ENCODE measurements around the gene UNC13B. TPM values are rescaled to one million over a fixed set of nuclear protein-coding genes. Genes with fewer than 3 reads are reported as not detected.

The UNC13B gene
- total and polyA plus RNA-seq, 2 of the 13 experiments (the other 11 are each of a cell fraction or from before 2014, with no cell fraction given), result 14.0 to 18.3 TPM

- TF ChIP-seq NCOA2 (CRISPR knock-in tag; IDR thresholded peaks at IDR 0.05) (0 out of 2 replicates have a peak, but pooled peaks have one; percentile 8), ELF3 (CRISPR knock-in tag; IDR thresholded peaks at IDR 0.05) (peak; percentile 48; the same call in 1 of the 2 replicates), ZMAT3 (CRISPR knock-in tag; conservative IDR thresholded peaks at IDR 0.05) (no peak), ZNF775 (CRISPR knock-in tag; IDR thresholded peaks at IDR 0.05; ENCODE audit: borderline replicate concordance) (no peak), SALL1 (CRISPR knock-in tag; IDR thresholded peaks at IDR 0.05) (peak; percentile 54; the same call in 1 of the 2 replicates), ZBTB8A (CRISPR knock-in tag; IDR thresholded peaks at IDR 0.05; ENCODE audit: borderline replicate concordance, low read depth) (0 out of 2 replicates have a peak, but pooled peaks have one; percentile 46), KDM3A (CRISPR knock-in tag; IDR thresholded peaks at IDR 0.05; ENCODE audit: low read depth) (peak; percentile 65; the same call in 1 of the 2 replicates), CSRNP1 (CRISPR knock-in tag; IDR thresholded peaks at IDR 0.05) (no peak), ZNF44 (CRISPR knock-in tag; IDR thresholded peaks at IDR 0.05) (0 out of 2 replicates have a peak, but pooled peaks have one; percentile 51), NR2F2 (IDR thresholded peaks at IDR 0.05; ENCODE audit: borderline replicate concordance, low read depth) (0 out of 2 replicates have a peak, but pooled peaks have one; percentile 10), SMAD1 (CRISPR knock-in tag; IDR thresholded peaks at IDR 0.05; ENCODE audit: borderline replicate concordance, low read depth) (0 out of 2 replicates have a peak, but pooled peaks have one; percentile 52), RXRB (CRISPR knock-in tag; IDR thresholded peaks at IDR 0.05; ENCODE audit: borderline replicate concordance) (0 out of 2 replicates have a peak, but pooled peaks have one; percentile 16), MYC (CRISPR knock-in tag; IDR thresholded peaks at IDR 0.05; ENCODE audit: borderline replicate concordance) (0 out of 2 replicates have a peak, but pooled peaks have one; percentile 23), RCOR2 (CRISPR knock-in tag; IDR thresholded peaks at IDR 0.05) (0 out of 2 replicates have a peak, but pooled peaks have one; percentile 8), ZMYM2 (CRISPR knock-in tag; IDR thresholded peaks at IDR 0.05) (0 out of 2 replicates have a peak, but pooled peaks have one; percentile 48), MIER3 (CRISPR knock-in tag; IDR thresholded peaks at IDR 0.05; ENCODE audit: borderline replicate concordance) (peak; percentile 36; the same call in 1 of the 2 replicates), ZBTB43 (CRISPR knock-in tag; conservative IDR thresholded peaks at IDR 0.05) (0 out of 2 replicates have a peak, but pooled peaks have one; percentile 35), CHCHD3 (CRISPR knock-in tag; IDR thresholded peaks at IDR 0.05) (no peak)
- TF ChIP-seq, protein P1, sequence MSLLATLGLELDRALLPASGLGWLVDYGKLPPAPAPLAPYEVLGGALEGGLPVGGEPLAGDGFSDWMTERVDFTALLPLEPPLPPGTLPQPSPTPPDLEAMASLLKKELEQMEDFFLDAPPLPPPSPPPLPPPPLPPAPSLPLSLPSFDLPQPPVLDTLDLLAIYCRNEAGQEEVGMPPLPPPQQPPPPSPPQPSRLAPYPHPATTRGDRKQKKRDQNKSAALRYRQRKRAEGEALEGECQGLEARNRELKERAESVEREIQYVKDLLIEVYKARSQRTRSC (CRISPR knock-in tag; IDR thresholded peaks at IDR 0.05; ENCODE audit: low read depth), result 0 out of 2 replicates have a peak, but pooled peaks have one; percentile 71
- TF ChIP-seq, protein P2, sequence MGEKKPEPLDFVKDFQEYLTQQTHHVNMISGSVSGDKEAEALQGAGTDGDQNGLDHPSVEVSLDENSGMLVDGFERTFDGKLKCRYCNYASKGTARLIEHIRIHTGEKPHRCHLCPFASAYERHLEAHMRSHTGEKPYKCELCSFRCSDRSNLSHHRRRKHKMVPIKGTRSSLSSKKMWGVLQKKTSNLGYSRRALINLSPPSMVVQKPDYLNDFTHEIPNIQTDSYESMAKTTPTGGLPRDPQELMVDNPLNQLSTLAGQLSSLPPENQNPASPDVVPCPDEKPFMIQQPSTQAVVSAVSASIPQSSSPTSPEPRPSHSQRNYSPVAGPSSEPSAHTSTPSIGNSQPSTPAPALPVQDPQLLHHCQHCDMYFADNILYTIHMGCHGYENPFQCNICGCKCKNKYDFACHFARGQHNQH (CRISPR knock-in tag; IDR thresholded peaks at IDR 0.05), result 0 out of 2 replicates have a peak, but pooled peaks have one; percentile 37
- TF ChIP-seq, protein P3, sequence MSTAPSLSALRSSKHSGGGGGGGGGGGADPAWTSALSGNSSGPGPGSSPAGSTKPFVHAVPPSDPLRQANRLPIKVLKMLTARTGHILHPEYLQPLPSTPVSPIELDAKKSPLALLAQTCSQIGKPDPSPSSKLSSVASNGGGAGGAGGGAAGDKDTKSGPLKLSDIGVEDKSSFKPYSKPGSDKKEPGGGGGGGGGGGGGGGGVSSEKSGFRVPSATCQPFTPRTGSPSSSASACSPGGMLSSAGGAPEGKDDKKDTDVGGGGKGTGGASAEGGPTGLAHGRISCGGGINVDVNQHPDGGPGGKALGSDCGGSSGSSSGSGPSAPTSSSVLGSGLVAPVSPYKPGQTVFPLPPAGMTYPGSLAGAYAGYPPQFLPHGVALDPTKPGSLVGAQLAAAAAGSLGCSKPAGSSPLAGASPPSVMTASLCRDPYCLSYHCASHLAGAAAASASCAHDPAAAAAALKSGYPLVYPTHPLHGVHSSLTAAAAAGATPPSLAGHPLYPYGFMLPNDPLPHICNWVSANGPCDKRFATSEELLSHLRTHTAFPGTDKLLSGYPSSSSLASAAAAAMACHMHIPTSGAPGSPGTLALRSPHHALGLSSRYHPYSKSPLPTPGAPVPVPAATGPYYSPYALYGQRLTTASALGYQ (CRISPR knock-in tag; IDR thresholded peaks at IDR 0.05), result 0 out of 2 replicates have a peak, but pooled peaks have one; percentile 48
- TF ChIP-seq, protein P4, sequence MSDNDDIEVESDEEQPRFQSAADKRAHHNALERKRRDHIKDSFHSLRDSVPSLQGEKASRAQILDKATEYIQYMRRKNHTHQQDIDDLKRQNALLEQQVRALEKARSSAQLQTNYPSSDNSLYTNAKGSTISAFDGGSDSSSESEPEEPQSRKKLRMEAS (IDR thresholded peaks at IDR 0.05), result peak; percentile 30; the same call in 1 of the 2 replicates
Measured at GRCh38 chr9:35116898-35117551, 44.8 kb upstream of the UNC13B start (continued).
